RWPE2 (cell line): Measurements from ENCODE around the gene TBC1D14.
A peak's percentile ranks its signal among the peaks of the same experiment; 100 is the strongest.

Experiments
- ATAC-seq: fragments of 200-7000 bp; cut with Tn5 transposase; 3 replicates; pipeline ENCODE4 v1.9.1; 2021; ENCODE audit warnings: low read depth
- DNase-seq: peaks from one replicate; pipeline ENCODE4 v3.0.0-alpha.2; 2020; ENCODE audit warnings: low spot score
- H3K27ac ChIP-seq: fragments of 450-650 bp; 2 replicates; pipeline ENCODE4 v1.5.1; 2017; ENCODE audit warnings: mild to moderate bottlenecking; ENCODE audit not compliant: poor library complexity, severe bottlenecking
- H3K27me3 ChIP-seq: fragments of 250-450 bp; sonication (Bioruptor Pico); 2 replicates; pipeline ENCODE4 v1.5.1; 2021; ENCODE audit warnings: mild to moderate bottlenecking, moderate library complexity; ENCODE audit not compliant: insufficient read depth, poor library complexity, severe bottlenecking
- H3K36me3 ChIP-seq: fragments of 250-450 bp; sonication (Bioruptor Pico); 2 replicates; pipeline ENCODE4 v1.5.1; 2020; ENCODE audit warnings: low read depth, mild to moderate bottlenecking, moderate library complexity
- H3K4me1 ChIP-seq: fragments of 250-450 bp; sonication (Bioruptor Pico); 2 replicates; pipeline ENCODE4 v1.5.1; 2021; ENCODE audit warnings: mild to moderate bottlenecking, moderate library complexity; ENCODE audit not compliant: insufficient read depth, poor library complexity, severe bottlenecking
- H3K4me3 ChIP-seq: fragments of 250-450 bp; sonication (Bioruptor Pico); 2 replicates; pipeline ENCODE4 v1.5.1; 2021; ENCODE audit warnings: mild to moderate bottlenecking, moderate library complexity; ENCODE audit not compliant: severe bottlenecking
- H3K9me3 ChIP-seq: fragments of 250-450 bp; sonication (Bioruptor Pico); 2 replicates; pipeline ENCODE4 v1.5.1; 2021; ENCODE audit warnings: mild to moderate bottlenecking, moderate library complexity; ENCODE audit not compliant: severe bottlenecking
- TF ChIP-seq, protein P1 (sequence below): fragments of 450-650 bp; IDR thresholded peaks from one replicate; pipeline ENCODE4 v1.5.1; 2017; ENCODE audit warnings: mild to moderate bottlenecking, moderate library complexity; ENCODE audit not compliant: poor library complexity, severe bottlenecking

The TBC1D14 gene

DNA sequence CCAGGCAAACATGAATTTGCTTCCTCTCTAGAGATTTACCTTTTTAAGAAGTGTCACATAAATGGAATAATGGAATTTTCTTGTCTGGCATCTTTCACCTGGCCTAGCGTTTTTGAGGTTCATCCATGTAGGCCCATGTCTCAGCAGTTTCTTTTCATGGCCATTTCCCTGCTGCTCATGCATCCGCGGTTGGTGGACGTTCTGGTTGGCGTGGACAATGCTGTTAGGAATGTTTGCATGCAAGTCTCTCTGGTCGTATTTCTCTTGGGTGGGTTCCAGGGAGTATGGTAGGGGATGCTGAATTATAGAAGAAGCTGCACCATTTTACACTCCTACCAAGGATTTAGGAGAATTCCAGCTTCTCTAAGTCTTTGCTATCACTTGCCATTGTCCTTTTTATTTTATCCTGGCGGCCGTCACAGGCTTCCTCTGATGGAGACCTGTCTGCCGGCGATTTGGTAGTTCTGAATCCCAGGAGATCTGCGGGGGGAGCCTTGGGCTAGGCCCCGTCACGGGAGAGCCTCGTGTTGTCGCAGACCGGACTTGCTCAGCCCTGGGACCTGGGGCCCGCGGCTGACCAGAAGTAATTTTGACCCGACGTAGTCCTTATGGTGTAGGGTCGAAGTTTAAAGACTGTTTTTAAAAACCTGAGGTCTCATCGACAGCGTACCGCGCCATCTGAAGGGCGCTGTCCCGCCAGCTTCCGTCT, 76.6 kb downstream of the TBC1D14 start:
- peaks cover 15% of the 10 kb centered on the region for H3K36me3 ChIP-seq
- ATAC-seq = peak; percentile 13; the same call in 2 of the 3 replicates
- H3K27ac ChIP-seq = peak overlapping the region; percentile 77
- TF ChIP-seq, protein P1, sequence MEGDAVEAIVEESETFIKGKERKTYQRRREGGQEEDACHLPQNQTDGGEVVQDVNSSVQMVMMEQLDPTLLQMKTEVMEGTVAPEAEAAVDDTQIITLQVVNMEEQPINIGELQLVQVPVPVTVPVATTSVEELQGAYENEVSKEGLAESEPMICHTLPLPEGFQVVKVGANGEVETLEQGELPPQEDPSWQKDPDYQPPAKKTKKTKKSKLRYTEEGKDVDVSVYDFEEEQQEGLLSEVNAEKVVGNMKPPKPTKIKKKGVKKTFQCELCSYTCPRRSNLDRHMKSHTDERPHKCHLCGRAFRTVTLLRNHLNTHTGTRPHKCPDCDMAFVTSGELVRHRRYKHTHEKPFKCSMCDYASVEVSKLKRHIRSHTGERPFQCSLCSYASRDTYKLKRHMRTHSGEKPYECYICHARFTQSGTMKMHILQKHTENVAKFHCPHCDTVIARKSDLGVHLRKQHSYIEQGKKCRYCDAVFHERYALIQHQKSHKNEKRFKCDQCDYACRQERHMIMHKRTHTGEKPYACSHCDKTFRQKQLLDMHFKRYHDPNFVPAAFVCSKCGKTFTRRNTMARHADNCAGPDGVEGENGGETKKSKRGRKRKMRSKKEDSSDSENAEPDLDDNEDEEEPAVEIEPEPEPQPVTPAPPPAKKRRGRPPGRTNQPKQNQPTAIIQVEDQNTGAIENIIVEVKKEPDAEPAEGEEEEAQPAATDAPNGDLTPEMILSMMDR = no peak
- DNase-seq = no peak
- no peaks in the 10 kb centered on the region for H3K9me3 ChIP-seq
- peaks cover 30% of the 10 kb centered on the region for H3K4me1 ChIP-seq
- H3K27me3 ChIP-seq = no peaks in the 10 kb centered on the region
- H3K4me3 ChIP-seq = peak overlapping the region; percentile 77

DNA sequence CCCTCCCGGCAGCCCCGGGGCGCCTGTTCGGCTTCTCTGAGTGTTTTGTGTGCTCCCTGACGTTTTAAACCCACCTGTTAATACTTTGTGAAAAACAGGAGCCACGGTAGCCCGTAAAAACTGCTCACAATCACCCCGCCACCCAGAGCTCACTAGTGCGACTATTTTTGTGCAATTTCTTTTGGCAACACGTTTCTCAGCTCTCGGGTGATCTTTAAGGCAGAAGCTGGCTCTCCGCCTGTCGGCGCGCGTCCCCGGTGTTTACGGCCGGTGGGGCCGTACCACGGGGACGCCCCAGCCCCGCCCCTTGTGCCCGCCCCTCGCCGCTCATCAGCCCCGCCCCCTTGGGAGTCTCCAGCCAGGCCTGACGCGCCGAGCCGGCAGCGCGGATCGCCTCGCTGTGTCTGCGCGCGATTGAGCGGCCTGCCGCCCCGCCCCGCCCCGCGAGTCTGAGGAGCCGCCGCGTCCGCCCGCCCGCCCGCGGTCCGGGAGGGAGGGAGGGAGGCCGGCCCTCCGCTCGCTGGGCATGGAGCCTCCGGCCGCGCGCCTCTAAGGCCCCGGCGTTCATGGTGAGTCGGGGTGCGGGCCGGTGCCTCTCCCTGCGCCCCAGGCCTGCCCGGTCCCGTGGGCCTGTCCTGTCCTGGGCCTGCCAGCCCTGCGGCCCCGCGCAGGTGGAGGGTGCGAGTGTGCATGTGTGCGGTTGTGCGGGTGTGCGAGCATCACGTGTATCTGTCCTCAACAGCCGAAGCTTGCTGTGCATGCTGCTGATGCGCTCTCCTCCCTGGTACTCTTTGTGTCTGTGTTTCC, 77.4 kb downstream of the TBC1D14 start:
- H3K4me3 ChIP-seq = peak overlapping the region; percentile 77
- peak; percentile 64 for ATAC-seq
- H3K27ac ChIP-seq = peak overlapping the region; percentile 77
- H3K9me3 ChIP-seq = no peaks in the 10 kb centered on the region
- DNase-seq = peak; percentile 92
- peaks cover 36% of the 10 kb centered on the region for H3K4me1 ChIP-seq
- TF ChIP-seq, protein P1 = no peak
- peaks cover 18% of the 10 kb centered on the region for H3K36me3 ChIP-seq
- no peaks in the 10 kb centered on the region for H3K27me3 ChIP-seq

DNA sequence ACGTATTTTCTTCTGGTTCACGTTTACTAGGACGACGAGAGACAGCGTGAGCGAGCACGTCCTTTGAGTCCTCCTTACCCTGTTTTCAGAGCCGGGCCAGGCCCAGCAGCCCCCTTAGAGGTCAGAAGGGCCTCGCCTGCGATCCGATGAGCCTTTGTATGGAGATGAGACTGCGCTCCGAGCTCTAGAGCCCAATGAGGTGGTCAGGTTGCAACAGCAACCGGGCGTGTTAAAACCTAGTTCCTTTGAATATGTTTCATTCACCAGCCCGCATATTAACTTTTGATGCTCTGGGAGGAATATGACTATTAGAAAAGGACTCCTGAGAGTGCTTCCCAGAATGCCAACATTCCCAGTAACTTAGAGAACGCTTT, 77.9 kb downstream of the TBC1D14 start:
- Histone ChIP-seq H3K4me3 (peak overlapping the region; percentile 77), H3K27ac (peak overlapping the region; percentile 77), H3K36me3 (peaks cover 24% of the 10 kb centered on the region), H3K27me3 (no peaks in the 10 kb centered on the region), H3K4me1 (peaks cover 42% of the 10 kb centered on the region), H3K9me3 (no peaks in the 10 kb centered on the region)
- ATAC-seq (peak; percentile 24), DNase-seq (no peak)
- TF ChIP-seq, protein P1 = no peak

DNA sequence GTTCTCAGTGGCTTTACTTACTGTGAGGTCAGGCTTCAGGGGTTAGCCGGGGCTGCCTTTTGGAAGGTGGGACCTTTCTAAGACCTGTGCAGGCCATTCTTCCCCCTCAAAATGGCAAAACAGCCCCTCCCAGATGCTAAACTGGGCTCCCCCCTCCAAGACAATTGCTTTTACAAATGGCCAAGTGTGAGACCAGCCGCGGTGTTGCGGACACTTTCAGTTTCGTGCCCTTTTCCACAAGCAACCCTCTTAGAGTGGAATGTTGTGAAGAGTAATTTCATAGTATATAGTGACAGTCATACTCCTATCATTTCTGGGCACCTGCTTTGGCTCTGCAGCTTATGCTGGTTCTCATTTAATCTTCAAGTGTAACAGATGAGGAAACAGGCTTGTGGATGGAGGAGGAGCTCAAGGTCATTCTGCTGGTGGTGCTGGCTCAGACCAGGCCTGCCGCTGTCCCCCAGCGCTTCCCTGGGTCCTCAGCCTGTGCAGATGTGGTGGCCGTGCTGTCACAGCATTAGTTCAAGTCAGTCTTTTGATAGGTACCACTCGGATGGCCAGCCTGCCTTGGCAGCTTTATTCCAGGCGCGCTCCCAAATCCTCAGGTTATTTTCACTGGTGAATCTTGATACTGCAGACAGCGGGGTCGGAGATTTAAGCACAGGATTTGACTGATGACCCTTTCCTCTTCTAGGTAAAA, 78.5 kb downstream of the TBC1D14 start:
- peak overlapping the region; percentile 77 for H3K4me3 ChIP-seq
- H3K4me1 ChIP-seq = peaks cover 48% of the 10 kb centered on the region
- no peak for ATAC-seq
- H3K9me3 ChIP-seq = no peaks in the 10 kb centered on the region
- H3K36me3 ChIP-seq = peaks cover 30% of the 10 kb centered on the region
- peak overlapping the region; percentile 77 for H3K27ac ChIP-seq
- no peak for DNase-seq
- TF ChIP-seq, protein P1 = no peak
- H3K27me3 ChIP-seq = no peaks in the 10 kb centered on the region
